RWPE2 (cell line): Measurements from ENCODE around the gene MACO1.

Source experiments
- ATAC-seq: fragments of 200-7000 bp; cut with Tn5 transposase; 3 replicates; pipeline ENCODE4 v1.9.1; 2021; ENCODE audit warnings: low read depth
- DNase-seq: peaks from one replicate; pipeline ENCODE4 v3.0.0-alpha.2; 2020; ENCODE audit warnings: low spot score
- H3K27ac ChIP-seq: fragments of 450-650 bp; 2 replicates; pipeline ENCODE4 v1.5.1; 2017; ENCODE audit warnings: mild to moderate bottlenecking; ENCODE audit not compliant: poor library complexity, severe bottlenecking
- H3K27me3 ChIP-seq: fragments of 250-450 bp; sonication (Bioruptor Pico); 2 replicates; pipeline ENCODE4 v1.5.1; 2021; ENCODE audit warnings: mild to moderate bottlenecking, moderate library complexity; ENCODE audit not compliant: insufficient read depth, poor library complexity, severe bottlenecking
- H3K36me3 ChIP-seq: fragments of 250-450 bp; sonication (Bioruptor Pico); 2 replicates; pipeline ENCODE4 v1.5.1; 2020; ENCODE audit warnings: low read depth, mild to moderate bottlenecking, moderate library complexity
- H3K4me1 ChIP-seq: fragments of 250-450 bp; sonication (Bioruptor Pico); 2 replicates; pipeline ENCODE4 v1.5.1; 2021; ENCODE audit warnings: mild to moderate bottlenecking, moderate library complexity; ENCODE audit not compliant: insufficient read depth, poor library complexity, severe bottlenecking
- H3K4me3 ChIP-seq: fragments of 250-450 bp; sonication (Bioruptor Pico); 2 replicates; pipeline ENCODE4 v1.5.1; 2021; ENCODE audit warnings: mild to moderate bottlenecking, moderate library complexity; ENCODE audit not compliant: severe bottlenecking
- H3K9me3 ChIP-seq: fragments of 250-450 bp; sonication (Bioruptor Pico); 2 replicates; pipeline ENCODE4 v1.5.1; 2021; ENCODE audit warnings: mild to moderate bottlenecking, moderate library complexity; ENCODE audit not compliant: severe bottlenecking
- TF ChIP-seq, protein P1 (sequence below): fragments of 450-650 bp; IDR thresholded peaks from one replicate; pipeline ENCODE4 v1.5.1; 2017; ENCODE audit warnings: mild to moderate bottlenecking, moderate library complexity; ENCODE audit not compliant: poor library complexity, severe bottlenecking

MACO1 gene

GRCh38 chr1:25543425-25544242 lies 112.9 kb downstream of the MACO1 start, which contains the start of gene LDLRAP1:
Gene LDLRAP1 (plus strand): TSS chr1:25543606. CDS start chr1:25543699, 93 bp downstream.
- Histone ChIP-seq H3K4me3 (peak within 1 kb of the TSS; percentile 92), H3K27ac (peak within 1 kb of the TSS; percentile 30), H3K4me1 (no peaks in the 10 kb centered on the region), H3K27me3 (no peaks in the 10 kb centered on the region), H3K9me3 (no peaks in the 10 kb centered on the region), H3K36me3 (no peaks in the 10 kb centered on the region)
- ATAC-seq (peak; percentile 81), DNase-seq (peak; percentile 59)
- TF ChIP-seq, protein P1, sequence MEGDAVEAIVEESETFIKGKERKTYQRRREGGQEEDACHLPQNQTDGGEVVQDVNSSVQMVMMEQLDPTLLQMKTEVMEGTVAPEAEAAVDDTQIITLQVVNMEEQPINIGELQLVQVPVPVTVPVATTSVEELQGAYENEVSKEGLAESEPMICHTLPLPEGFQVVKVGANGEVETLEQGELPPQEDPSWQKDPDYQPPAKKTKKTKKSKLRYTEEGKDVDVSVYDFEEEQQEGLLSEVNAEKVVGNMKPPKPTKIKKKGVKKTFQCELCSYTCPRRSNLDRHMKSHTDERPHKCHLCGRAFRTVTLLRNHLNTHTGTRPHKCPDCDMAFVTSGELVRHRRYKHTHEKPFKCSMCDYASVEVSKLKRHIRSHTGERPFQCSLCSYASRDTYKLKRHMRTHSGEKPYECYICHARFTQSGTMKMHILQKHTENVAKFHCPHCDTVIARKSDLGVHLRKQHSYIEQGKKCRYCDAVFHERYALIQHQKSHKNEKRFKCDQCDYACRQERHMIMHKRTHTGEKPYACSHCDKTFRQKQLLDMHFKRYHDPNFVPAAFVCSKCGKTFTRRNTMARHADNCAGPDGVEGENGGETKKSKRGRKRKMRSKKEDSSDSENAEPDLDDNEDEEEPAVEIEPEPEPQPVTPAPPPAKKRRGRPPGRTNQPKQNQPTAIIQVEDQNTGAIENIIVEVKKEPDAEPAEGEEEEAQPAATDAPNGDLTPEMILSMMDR = no peak

DNA sequence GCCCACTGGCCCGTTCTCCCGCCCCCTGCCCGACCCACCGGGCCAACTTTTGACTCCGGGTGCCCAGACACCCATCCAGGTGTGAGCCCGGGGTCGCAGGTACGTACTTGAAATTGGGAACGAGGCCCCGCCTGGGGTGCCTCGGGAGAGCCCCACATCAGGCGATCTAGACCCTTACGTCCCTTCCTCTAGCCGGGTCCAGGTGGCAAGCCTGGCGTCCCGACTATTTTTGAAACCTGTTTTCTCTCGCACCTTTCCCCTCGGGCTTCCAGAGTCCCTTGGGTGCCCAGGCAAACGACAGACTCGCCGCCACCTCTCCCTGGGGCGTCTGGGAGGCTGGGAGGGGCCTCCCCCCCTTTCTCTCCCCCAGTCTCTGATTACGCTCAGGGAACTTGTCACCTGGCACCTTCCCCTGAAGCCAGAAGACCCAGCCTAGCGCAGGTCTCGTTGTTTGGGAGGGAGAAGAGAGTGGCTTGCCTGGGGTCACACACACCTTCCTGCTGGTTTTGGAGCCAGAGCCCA lies 113.6 kb downstream of the MACO1 start:
- no peak for DNase-seq
- peaks cover 5% of the 10 kb centered on the region for H3K4me1 ChIP-seq
- TF ChIP-seq, protein P1 = no peak

DNA sequence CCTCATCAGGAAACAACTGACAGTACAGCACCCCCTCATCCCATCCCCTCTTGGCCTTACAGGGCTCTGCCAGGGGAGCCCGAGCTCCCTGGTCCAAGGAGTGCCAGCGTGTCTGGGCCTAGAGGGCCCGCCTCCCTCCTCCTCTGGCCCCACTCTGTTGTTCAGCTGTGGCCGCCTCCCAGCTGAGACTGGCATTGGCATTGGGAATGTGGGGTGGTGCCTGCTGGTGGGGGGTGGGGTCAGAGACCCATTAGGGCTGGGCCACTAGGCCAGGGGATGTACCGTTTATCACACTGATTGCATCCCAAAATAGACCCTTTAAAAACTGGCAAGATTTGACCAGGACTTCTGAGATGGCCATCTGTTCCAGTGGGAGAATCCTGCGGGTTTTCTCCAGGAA lies 114.1 kb downstream of the MACO1 start:
- ATAC-seq = peak; percentile 63
- H3K4me3 ChIP-seq = peak overlapping the region; percentile 92

More for the DNA sequence above, 113.6 kb downstream of the MACO1 start:
- no peaks in the 10 kb centered on the region for H3K36me3 ChIP-seq
- H3K4me3 ChIP-seq = peak overlapping the region; percentile 92
- ATAC-seq = peak; percentile 4
- no peaks in the 10 kb centered on the region for H3K27me3 ChIP-seq
- H3K27ac ChIP-seq = peak overlapping the region; percentile 30
- H3K9me3 ChIP-seq = no peaks in the 10 kb centered on the region

DNA sequence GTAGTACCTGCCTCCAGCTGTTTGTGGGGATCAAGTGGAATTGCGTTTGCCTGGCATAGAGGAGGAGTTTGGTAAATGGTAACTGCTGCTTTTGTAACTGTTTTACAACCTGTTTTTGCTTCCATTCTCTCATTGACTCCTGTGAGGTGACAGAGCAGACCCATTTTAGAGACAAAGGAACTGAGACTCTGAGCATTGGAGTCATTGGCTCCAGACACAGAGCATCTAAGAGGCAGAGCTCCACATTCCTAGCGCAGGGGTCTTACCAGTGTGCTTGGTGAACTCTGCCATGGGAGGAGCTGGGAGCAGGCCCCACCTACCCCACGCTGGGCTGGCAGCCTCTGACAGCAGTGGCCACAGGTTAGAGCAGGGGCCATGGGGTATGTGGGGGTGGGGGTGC lies 115.1 kb downstream of the MACO1 start:
- Histone ChIP-seq H3K4me3 (no peak overlapping the region), H3K27me3 (no peaks in the 10 kb centered on the region), H3K36me3 (no peaks in the 10 kb centered on the region), H3K9me3 (no peaks in the 10 kb centered on the region), H3K4me1 (peaks cover 20% of the 10 kb centered on the region), H3K27ac (no peak overlapping the region)
- TF ChIP-seq, protein P1 = no peak
- ATAC-seq = no peak
- no peak for DNase-seq

More for the DNA sequence above, 114.1 kb downstream of the MACO1 start:
- H3K4me1 ChIP-seq = peaks cover 10% of the 10 kb centered on the region
- H3K9me3 ChIP-seq = no peaks in the 10 kb centered on the region
- TF ChIP-seq, protein P1 = no peak
- DNase-seq = peak; percentile 69
- H3K27me3 ChIP-seq = no peaks in the 10 kb centered on the region
- H3K27ac ChIP-seq = no peak overlapping the region
- no peaks in the 10 kb centered on the region for H3K36me3 ChIP-seq
